HG02885 (cell line): ENCODE measurements around the gene FLVCR1.
"Not testable (repeated sequence)": the region's sequence is repeated elsewhere in the genome, so short reads cannot be mapped to it uniquely, and the experiment has no call there.

Source experiments
- ATAC-seq: cut with Tn5 transposase; IDR thresholded peaks from one replicate; pipeline ENCODE4 v1.9.1; 2021; ENCODE audit warnings: mild to moderate bottlenecking; ENCODE audit not compliant: unreplicated experiment, poor library complexity

Gene FLVCR1

DNA sequence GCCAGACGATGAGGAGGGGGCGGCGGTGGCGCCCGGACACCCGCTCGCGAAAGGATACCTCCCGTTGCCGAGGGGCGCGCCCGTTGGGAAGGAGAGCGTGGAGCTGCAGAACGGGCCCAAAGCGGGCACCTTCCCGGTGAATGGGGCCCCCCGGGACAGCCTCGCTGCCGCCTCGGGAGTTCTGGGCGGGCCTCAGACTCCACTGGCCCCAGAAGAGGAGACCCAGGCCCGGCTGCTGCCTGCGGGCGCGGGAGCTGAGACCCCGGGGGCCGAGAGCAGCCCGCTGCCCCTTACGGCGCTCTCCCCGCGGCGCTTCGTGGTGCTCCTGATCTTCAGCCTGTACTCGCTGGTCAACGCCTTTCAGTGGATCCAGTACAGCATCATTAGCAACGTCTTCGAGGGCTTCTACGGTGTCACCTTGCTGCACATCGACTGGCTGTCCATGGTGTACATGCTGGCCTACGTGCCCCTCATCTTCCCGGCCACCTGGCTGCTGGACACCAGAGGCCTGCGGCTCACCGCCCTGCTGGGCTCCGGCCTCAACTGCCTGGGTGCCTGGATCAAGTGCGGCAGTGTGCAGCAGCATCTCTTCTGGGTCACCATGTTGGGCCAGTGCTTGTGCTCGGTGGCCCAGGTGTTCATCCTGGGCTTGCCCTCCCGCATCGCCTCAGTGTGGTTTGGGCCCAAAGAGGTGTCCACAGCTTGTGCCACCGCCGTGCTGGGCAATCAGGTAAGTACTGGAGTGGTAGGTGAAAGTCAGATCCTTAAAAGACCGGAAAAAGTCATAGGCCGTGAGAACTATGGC, 588 bp downstream of the FLVCR1 start:
- ATAC-seq, result peak; percentile 18

DNA sequence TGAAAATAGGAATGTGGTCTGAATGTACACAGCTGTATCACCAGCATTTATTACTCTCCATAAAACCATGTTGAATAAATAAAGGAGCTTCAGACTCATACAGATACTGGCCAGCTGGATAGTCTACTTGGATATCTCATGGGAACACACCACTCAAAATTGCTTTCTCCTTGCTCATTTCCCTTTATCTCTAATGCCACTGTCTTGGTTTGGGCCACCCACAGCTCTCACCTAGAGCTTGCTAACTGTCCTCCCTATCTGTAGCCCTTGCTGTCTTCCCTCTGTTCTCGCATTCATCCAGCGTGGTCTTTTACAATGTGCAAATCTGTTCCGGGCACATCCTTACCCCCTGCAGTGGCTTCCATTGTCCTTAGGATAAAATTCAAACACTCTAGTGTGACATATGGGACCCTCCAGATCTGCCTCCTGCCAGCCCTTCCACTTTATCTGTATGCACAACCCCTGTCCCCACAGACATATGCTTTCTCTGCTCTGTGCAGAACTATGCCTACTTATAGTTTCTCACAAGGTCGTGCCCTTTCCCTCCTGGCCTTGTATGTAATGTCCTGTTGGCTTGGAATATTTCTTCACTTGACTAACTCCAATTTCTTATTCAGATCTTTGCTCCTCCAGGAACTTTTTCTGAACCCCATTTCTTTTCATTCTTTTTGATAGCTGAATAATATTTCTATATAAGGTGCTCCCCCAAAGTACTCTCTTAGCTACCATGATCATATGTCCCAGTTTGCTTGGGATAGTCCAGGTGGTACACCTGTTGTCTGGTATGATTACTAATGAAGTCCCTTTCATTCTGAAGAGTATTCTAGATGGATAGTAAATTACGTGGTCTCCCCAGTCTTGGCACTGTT, 2.9 kb downstream of the FLVCR1 start:
- ATAC-seq, result no peak

DNA sequence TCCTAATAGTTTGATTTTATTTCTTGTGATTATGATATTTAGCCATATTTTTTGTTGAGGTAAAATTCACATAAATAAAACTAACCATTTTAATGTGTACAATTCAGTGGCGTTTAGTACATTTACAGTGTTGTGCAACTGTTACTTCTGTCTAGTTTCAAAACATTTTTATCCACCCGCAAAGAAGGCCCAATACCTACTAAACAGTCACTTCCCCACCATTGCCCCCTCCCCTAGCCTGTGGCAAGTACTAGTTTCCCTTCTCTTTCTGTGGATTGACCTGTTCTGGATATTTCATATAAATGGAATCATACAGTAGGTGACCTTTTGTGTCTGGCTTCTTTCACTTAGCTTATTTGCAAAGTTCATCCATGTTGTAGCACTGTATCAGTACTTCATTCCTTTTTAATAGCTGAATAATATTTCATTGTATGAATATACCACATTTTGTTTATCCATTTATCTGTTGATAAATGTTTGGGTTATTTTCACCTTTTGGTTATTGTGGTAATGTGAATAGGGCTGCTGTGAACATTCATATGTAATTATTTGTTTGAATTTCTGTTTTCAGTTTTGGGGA, 4.1 kb downstream of the FLVCR1 start:
- ATAC-seq, result no peak

DNA sequence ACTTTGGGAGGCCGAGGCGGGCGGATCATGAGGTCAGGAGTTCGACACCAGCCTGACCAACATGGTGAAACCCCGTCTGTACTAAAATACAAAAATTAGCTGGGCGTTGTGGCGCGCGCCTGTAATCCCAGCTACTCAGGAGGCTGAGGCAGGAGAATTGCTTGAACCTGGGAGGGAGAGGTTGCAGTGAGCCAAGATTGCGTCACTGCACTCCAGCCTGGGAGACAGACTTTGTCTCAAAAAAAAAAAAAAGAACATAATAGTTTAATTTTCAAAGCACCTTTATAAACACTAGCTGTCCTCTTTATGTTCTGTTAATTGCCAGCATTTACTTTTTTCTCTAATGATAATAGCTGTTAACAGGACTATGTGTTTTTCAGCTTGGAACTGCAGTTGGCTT, 5.3 kb downstream of the FLVCR1 start:
- not testable (repeated sequence) for ATAC-seq

DNA sequence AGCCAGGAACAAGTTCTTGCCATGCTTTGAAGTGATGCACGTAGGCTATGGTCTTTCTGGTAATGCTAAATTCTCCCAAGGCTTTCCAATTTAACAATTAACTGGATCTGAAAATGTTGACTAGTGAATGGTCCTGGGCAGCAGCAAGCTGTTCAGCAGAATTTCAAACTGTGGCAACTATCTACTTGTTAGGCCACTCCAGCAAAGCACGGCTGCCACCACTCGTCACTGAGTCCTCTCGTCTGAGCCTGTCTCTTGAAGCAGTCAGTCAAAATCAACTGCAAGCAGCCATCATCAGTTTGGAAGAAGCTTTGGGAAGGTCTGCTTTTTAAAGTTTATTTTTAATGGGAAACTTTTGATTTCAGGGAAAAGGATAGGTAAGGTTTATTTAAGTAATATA, 6.1 kb downstream of the FLVCR1 start:
- no peak for ATAC-seq

DNA sequence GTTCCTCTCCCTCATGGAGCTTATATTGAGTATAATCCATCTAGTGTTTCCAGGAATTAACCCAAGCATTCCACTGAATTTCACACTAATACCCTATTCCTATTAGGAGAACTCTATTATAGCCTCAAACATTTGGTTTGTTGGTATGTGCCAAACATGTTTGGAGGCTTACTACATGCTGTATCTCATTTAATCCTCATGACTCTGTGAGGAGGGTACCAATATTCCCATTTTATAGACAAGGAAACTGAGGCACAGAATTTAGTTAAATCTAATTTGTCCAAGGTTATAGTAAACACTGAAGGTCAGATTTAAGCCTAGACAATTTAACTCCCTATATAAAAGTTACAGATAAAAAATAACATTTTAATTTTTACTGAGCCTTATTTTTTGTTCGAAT, 9.1 kb downstream of the FLVCR1 start:
- ATAC-seq, result no peak

DNA sequence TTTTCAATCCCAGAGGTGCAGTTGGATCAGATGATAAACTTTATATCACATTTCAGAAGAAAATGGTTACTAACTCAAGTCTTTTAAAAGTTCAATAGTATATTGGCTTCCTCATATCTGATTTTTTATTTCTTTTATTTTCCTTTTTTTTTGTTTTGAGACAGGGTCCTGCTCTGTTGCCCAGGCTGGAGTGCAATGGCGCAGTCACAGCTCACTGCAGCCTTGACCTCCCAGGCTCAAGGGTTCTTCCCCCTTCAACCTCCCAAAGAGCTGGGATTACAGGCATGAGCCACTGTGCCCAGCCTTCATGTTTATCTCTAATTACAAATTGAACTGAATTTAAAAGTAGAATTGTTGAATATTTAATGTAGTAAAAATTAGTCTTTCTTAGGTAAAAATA, 13.9 kb downstream of the FLVCR1 start:
- no peak for ATAC-seq

DNA sequence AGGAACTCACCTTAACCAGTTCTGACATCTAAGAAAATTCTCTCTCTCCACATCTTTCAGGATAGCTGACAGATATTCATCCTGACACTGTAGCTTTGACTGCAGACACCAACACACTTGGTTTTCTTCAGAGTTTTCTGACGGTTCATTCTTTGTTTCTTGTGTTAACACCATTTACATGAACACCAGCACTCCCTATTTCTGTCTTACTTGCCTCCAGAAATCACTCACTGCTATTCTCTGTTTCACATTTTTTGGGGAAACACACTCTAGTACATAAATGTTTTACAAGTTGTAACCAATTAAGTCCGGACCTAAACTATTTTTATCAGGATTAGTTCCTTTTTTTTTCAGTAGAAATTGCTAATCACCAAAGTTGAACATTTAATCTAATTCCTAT, 15.4 kb downstream of the FLVCR1 start:
- peak; percentile 75 for ATAC-seq

DNA sequence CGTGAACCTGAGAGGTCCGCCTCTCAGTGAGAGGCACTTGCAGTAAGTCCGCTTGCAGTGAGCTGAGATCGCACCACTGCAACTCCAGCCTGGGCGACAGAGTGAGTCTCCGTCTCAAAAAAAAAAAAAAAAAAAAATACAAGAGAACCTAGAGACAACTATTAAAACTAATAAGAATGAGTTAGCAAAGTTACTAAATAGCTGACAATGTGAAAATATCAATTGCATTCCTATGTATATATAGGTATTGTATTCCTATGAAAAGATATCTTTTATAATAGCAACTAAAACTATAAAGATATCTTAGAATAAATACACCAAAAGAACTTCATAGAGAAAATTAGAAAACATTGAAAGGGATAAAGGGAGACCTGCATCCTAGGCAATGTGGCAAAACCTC, 20.3 kb downstream of the FLVCR1 start:
- no peak for ATAC-seq

DNA sequence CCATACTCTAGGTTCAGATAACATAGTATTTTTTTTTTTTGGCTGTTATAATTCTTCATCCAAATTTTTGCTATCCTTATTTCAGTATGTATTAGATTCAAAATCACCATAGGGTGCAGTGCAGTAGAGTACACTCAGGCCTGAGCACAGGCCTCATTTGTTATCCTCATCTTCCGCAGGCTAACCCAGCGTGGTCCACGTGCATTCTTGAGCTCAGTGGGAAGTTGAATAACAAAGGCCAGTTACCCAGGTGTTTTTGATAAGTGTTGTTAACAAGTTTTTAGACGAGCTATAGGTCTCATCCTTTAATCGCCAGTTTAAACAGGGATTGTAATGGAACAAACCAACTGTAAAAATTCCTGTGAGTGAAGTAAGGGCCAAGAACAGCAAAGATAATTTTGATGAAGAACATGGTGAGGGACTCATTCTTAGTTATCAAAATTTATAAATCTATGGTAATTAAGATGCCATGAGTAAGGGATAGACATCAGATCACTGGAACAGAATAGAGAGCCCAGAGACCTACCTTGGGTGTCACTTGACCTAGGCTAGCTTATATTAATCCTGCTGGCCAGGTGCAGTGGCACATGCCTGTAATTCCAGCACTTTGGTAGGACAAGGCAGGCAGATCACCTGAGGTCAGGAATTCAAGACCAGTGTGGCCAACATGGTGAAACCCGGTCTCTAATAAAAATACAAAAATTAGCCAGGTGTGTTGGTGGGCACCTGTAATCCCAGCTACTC, 22.0 kb downstream of the FLVCR1 start:
- no peak for ATAC-seq

DNA sequence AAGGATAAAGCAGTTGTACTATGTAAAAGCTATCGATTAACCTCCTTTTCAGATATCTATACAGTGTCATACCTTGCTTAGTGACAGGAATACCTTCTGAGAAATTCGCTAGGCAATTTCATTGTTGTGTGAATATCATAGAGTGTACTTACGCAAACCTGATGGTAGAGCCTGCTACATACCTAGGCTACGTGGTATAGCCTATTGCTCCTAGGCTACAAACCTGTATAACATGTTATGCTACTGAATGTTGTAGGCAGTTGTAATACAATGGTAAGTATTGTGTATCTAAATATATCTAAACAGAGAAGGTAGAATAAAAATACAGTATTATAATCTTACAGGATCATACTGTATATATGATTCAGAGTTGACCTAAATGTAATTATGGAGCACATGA, 26.5 kb downstream of the FLVCR1 start:
- ATAC-seq, result no peak

DNA sequence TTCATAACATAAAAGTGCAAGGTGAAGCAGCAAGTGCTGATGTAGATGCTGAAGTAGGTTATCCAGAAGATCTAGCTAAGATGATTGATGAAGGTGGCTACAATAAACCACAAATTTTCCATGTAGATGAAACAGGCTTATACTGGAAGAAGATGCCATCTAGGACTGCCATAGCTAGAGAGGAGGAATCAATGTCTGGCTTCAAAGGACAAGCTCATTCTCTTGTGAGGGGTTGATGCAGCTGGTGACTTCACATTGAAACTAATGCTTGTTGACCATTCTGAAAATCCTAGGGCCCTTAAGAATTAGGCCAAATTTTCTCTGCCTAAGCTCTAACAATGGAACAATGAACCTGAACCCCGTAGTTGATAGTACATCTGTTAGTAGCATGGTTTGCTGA, 34.0 kb downstream of the FLVCR1 start:
- no peak for ATAC-seq

DNA sequence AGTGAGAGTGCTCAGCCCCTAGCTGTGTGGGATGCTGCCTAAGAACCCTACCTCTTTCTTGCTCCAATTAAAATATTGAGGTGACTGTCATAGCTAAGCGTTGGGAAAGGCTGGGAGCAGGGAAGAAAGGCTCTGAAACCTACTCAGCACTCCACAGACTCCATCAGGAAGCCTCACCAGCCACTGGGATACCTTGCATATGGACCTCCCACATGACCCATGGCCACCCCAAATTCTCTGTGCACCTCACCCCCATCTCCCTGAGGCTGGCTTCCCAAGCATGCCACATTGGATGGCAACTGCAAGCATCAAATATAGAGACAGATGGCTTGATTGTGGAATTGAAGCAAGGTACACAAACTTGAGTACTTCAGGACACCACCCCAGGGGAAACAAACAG, 41.8 kb downstream of the FLVCR1 start:
- no peak for ATAC-seq

DNA sequence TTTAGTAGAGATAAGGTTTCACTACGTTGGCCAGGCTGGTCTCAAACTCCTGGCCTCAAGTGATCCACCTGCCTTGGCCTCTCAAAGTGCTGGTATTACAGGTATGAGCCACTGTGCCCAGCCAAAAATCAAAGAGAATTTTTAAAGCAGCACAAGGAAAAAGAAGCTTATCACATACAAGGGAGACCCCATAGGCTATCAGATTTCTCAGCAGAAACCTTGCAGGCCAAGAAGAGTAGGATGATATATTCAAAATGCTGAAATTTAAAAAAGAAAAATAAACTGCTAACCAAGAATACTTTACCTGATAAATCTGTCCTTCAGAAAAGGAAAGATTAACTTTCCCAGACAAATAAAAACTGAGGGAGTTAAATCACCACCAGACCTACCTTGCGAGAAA, 43.2 kb downstream of the FLVCR1 start:
- ATAC-seq, result no peak

DNA sequence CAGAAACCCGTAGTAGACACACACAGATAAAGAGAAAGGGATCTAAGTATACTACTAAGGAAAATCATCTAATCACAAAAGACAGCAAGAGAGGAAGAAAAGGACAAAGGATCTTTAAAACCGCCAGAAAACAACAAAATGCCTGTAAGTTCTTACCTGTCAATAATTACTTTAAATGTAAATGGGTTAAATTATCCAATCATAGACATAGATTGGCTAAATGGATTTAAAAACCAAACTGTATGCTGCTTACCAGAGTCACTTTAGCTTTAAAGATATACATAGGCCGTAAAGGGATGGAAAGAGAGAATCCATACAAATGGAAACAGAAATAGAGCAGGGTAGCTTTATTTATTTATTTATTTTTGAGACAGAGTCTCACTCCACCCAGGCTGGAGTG, 44.0 kb downstream of the FLVCR1 start:
- ATAC-seq, result no peak

DNA sequence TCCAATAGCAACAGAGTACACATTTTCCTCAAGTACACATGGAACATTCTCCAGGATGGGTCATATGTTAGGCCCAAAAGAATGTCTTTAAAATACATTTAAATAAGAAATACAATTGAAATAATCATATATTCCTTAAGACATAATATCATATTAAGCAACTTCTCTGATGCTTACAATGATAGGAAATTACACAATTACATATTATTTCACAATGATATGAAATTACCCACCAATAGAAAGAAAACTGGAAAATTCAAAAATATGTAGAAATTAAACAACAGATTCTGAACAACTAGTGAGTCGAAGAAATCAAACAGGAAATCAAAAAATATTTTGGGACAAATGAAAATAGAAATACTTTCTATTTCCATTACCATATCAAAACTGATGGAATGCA, 45.6 kb downstream of the FLVCR1 start:
- ATAC-seq, result no peak

DNA sequence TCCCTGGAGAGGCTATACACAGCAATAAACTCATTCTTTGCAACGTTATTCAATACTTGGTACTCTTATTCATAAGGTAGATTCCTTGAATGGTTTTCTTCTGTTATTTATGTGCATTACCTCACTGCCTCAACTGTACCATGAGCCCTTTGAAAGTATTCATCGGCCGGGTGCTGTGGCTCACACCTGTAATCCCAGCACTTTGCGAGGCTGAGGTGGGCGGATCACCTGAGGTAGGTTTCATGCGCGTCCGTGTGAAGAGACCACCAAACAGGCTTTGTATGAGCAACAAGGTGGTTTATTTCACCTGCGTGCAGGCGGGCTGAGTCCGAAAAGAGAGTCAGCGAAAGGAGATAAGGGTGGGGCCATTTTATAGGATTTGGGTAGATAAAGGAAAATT, 50.0 kb downstream of the FLVCR1 start:
- ATAC-seq, result not testable (repeated sequence)

DNA sequence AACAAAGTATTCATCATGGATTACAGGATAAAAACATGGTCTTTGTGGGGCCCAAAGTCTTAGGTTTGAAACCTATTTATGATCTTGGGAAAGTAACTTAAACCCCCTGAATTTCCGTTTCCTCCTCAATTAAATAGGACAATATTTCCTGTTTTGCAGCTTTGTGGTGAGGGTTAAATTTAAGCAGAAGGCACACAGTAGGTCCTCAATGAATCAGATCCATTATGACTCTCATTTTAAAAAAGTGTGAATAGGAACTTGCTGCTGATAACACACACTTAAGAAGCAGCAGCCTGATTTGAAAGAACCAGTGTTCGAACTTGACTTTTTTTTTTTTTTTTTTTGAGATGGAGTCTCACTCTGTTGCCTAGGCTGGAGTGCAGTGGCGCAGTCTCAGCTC, 50.9 kb downstream of the FLVCR1 start:
- no peak for ATAC-seq

DNA sequence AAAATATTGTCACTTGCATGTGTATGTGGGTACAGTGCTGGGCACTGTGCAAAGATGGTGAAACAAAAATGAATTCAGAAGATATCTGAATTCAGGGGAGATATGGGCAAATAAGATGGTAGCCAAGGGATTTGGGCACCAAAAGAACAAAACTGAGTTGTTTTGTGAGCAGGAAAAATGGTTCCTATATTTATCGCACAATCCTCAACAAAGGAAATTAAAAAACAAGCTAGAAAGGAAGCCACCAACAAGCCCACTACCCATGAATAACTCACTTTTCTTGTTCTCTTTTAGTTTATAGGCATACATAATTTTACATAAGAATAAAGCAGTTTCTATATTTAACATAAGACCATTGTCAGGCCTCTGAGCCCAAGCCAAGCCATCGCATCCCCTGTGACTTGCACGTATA, 51.6 kb downstream of the FLVCR1 start:
- ATAC-seq, result no peak

DNA sequence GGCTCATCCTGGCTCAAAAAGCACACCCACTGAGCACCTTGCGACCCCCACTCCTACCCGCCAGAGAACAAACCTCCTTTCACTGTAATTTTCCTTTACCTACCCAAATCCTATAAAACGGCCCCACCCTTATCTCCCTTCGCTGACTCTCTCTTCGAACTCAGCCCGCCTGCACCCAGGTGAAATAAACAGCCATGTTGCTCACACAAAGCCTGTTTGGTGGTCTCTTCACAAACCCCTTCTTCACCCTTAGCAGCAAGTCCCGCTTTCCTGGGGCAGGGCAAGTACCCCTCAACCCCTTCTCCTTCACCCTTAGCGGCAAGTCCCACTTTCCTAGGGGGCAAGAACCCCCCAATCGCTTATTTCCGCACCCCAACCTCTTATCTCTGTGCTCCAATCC, 52.1 kb downstream of the FLVCR1 start:
- not testable (repeated sequence) for ATAC-seq

DNA sequence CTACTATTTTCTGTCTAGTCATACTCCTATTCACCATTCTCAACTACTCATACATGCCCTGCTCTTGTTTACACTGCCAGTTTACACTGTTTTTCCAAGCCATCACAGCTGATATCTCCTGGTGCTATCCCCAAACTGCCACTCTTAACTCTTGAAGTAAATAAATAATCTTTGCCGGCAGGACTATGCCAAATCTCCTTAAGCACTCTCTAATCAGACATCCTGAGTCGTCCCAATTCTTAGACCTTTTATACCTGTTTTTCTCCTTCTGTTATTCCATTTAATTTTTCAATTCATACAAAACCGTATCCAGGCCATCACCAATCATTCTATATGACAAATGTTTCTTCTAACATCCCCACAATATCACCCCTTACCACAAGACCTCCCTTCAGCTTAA, 55.6 kb downstream of the FLVCR1 start:
- ATAC-seq, result not testable (repeated sequence)
